Breast epithelium (tissue), 3 donors: ENCODE data around the gene MYBPH.

Experiments
- CTCF ChIP-seq, 3 donors: fragments of 450-650 bp; IDR thresholded peaks; one replicate each; pipeline ENCODE4 v1.5.1; 2016 to 2017; ENCODE audit warnings: antibody characterized with exemption in 3 of 3, mild to moderate bottlenecking in 3 of 3, moderate library complexity in 3 of 3
- POLR2A ChIP-seq: fragments of 450-650 bp; IDR thresholded peaks from one replicate; pipeline ENCODE4 v1.6.1; 2016; ENCODE audit warnings: antibody characterized with exemption, mild to moderate bottlenecking, moderate library complexity
- POLR2AphosphoS5 ChIP-seq, 3 donors: sonication (generic); formaldehyde crosslinking; IDR thresholded peaks; one replicate each; pipeline ENCODE4 v1.6.1; 2017; ENCODE audit warnings: antibody characterized with exemption in 3 of 3

GRCh38 chr1:203165101-203165799 lies 10.4 kb downstream of the MYBPH start:
- TF ChIP-seq CTCF (IDR thresholded peaks at IDR 0.05) (no peak), POLR2AphosphoS5 (IDR thresholded peaks at IDR 0.05) (no peak), POLR2A (no peak)
